Liver (tissue), 3 donors: Measurements from ENCODE around the gene INTS6L.

Experiments used
- ATF3 ChIP-seq: IDR thresholded peaks from 2 replicates; pipeline ENCODE4 v1.6.1; 2016; ENCODE audit warnings: antibody characterized with exemption
- CTCF ChIP-seq: fragments of 150-350 bp; IDR thresholded peaks from 2 replicates; pipeline ENCODE4 v1.5.1; 2017; ENCODE audit warnings: improper control_type of control experiment, low read depth, low read length; ENCODE audit not compliant: missing input control
- EGR1 ChIP-seq, 2 donors: IDR thresholded peaks; 2 replicates each; pipeline ENCODE4 v1.6.1; 2016 to 2018; ENCODE audit warnings: antibody characterized with exemption in 2 of 2, low read depth in 2 of 2
- FOXA1 ChIP-seq: IDR thresholded peaks from 2 replicates; pipeline ENCODE4 v1.6.1; 2016; ENCODE audit warnings: antibody characterized with exemption
- HNF4G ChIP-seq: IDR thresholded peaks from 2 replicates; pipeline ENCODE4 v1.6.1; 2016; ENCODE audit warnings: antibody characterized with exemption
- JUND ChIP-seq, 2 donors: IDR thresholded peaks; 2 replicates each; pipeline ENCODE4 v1.6.1; 2016; ENCODE audit warnings: antibody characterized with exemption in 2 of 2
- MAX ChIP-seq: IDR thresholded peaks from 2 replicates; pipeline ENCODE4 v1.6.1; 2016; ENCODE audit warnings: antibody characterized with exemption
- NR2F2 ChIP-seq: IDR thresholded peaks from 2 replicates; pipeline ENCODE4 v1.6.1; 2016; ENCODE audit warnings: antibody characterized with exemption
- RAD21 ChIP-seq, 2 donors: IDR thresholded peaks; 2 replicates each; pipeline ENCODE4 v1.6.1; 2016; ENCODE audit warnings: antibody characterized with exemption in 2 of 2, mild to moderate bottlenecking in 2 of 2
- REST ChIP-seq: IDR thresholded peaks from 2 replicates; pipeline ENCODE4 v1.6.1; 2016; ENCODE audit warnings: antibody characterized with exemption, mild to moderate bottlenecking
- SP1 ChIP-seq: IDR thresholded peaks from 2 replicates; pipeline ENCODE4 v1.6.1; 2018; ENCODE audit warnings: antibody characterized with exemption, mild to moderate bottlenecking
- YY1 ChIP-seq: IDR thresholded peaks from 2 replicates; pipeline ENCODE4 v1.6.1; 2016; ENCODE audit warnings: antibody characterized with exemption, mild to moderate bottlenecking
- ZBTB33 ChIP-seq: IDR thresholded peaks from 2 replicates; pipeline ENCODE4 v1.6.1; 2016; ENCODE audit warnings: antibody characterized with exemption
- donor health status: healthy.
- donor health status: healthy.

GRCh38 chrX:135484641-135485289 lies 35.7 kb upstream of the INTS6L start:
- no peak for TF ChIP-seq JUND (IDR thresholded peaks at IDR 0.05)
- TF ChIP-seq CTCF = peak; percentile 23
- TF ChIP-seq NR2F2 = no peak
- no peak for TF ChIP-seq REST
- TF ChIP-seq YY1 = no peak
- TF ChIP-seq MAX = no peak
- TF ChIP-seq HNF4G = no peak
- TF ChIP-seq FOXA1 = no peak
- TF ChIP-seq ZBTB33 = no peak
- TF ChIP-seq ATF3 = no peak
- TF ChIP-seq EGR1 (IDR thresholded peaks at IDR 0.05; ENCODE audit: low read depth in 2 of 2) = no peak
- no peak for TF ChIP-seq SP1
- peak; percentile 73 to 82 for TF ChIP-seq RAD21 (IDR thresholded peaks at IDR 0.05)
